H1 (cell line): ENCODE measurements around the gene RERE.

Experiments used
- CTCF ChIP-seq, 3 experiments: IDR thresholded peaks; 1 replicate in 2 of 3; 2 replicates in 1 of 3; pipeline versions ENCODE4 v1.5.1 to v1.6.1; 2011; ENCODE audit warnings: low read length in 3 of 3, mild to moderate bottlenecking in 3 of 3, inconsistent platforms in 2 of 3, low read depth in 1 of 3, moderate library complexity in 1 of 3; ENCODE audit not compliant: insufficient read depth in 1 of 3; ENCODE audit errors: control extremely low read depth in 1 of 3
- EGR1 ChIP-seq: IDR thresholded peaks from 2 replicates; pipeline ENCODE4 v1.6.1; 2011; ENCODE audit warnings: low read depth, low read length, borderline replicate concordance
- EP300 ChIP-seq, 2 experiments: IDR thresholded peaks; 1 replicate in 1 of 2; 2 replicates in 1 of 2; pipeline ENCODE4 v1.6.1; 2011 to 2012; ENCODE audit warnings: low read depth in 2 of 2, low read length in 2 of 2, mild to moderate bottlenecking in 2 of 2, borderline replicate concordance in 1 of 2, inconsistent platforms in 1 of 2, moderate library complexity in 1 of 2
- EZH2 ChIP-seq: fragments of 200-600 bp; sonication (generic); IDR thresholded peaks from 2 replicates; pipeline ENCODE4 v1.7.1; 2012; ENCODE audit warnings: low read depth, mild to moderate bottlenecking, moderate library complexity, low read length, inconsistent platforms; ENCODE audit not compliant: severe bottlenecking
- JUND ChIP-seq: IDR thresholded peaks from 2 replicates; pipeline ENCODE4 v1.6.1; 2011; ENCODE audit warnings: mild to moderate bottlenecking, improper control_type of control experiment, low read length
- KDM1A ChIP-seq: fragments of 200-600, 300-600 bp; sonication (generic); IDR thresholded peaks from 2 replicates; pipeline ENCODE4 v1.7.1; 2016; ENCODE audit warnings: mild to moderate bottlenecking, low read length, borderline replicate concordance
- MAFK ChIP-seq: IDR thresholded peaks from 2 replicates; pipeline ENCODE4 v1.6.1; 2012; ENCODE audit warnings: low read depth, mild to moderate bottlenecking, improper control_type of control experiment, low read length
- PHF8 ChIP-seq: fragments of 200-600 bp; sonication (generic); conservative IDR thresholded peaks from 2 replicates; pipeline ENCODE4 v1.7.1; 2012; ENCODE audit warnings: low read depth, mild to moderate bottlenecking, inconsistent platforms, low read length, moderate library complexity
- POLR2A ChIP-seq, 2 experiments: IDR thresholded peaks; 1 replicate in 1 of 2; 2 replicates in 1 of 2; pipeline ENCODE4 v1.6.1; 2011; ENCODE audit warnings: low read depth in 2 of 2, low read length in 2 of 2, mild to moderate bottlenecking in 2 of 2; ENCODE audit errors: control extremely low read depth in 1 of 2
- SAP30 ChIP-seq: fragments of 300-600 bp; sonication (generic); IDR thresholded peaks from 2 replicates; pipeline ENCODE4 v1.7.1; 2012; ENCODE audit warnings: low read length, moderate library complexity, mild to moderate bottlenecking, inconsistent platforms; ENCODE audit not compliant: insufficient read depth, insufficient replicate concordance
- SP2 ChIP-seq: IDR thresholded peaks from 2 replicates; pipeline ENCODE4 v1.6.1; 2012; ENCODE audit warnings: mild to moderate bottlenecking, low read length, inconsistent platforms
- SUZ12 ChIP-seq: fragments of 200-600 bp; sonication (generic); IDR thresholded peaks from 2 replicates; pipeline ENCODE4 v1.6.1; 2012; ENCODE audit warnings: mild to moderate bottlenecking, inconsistent platforms, low read length, moderate library complexity, mixed read lengths
- TF ChIP-seq, protein P1 (sequence below): IDR thresholded peaks from 2 replicates; pipeline ENCODE4 v1.6.1; 2012; ENCODE audit warnings: inconsistent platforms

- TF ChIP-seq POLR2A (IDR thresholded peaks at IDR 0.05; ENCODE audit: control extremely low read depth in 1 of 2, low read depth in 2 of 2, low read length in 2 of 2) (no peak), CTCF (IDR thresholded peaks at IDR 0.05; ENCODE audit: control extremely low read depth in 1 of 3, insufficient read depth in 1 of 3, low read depth in 1 of 3, low read length in 3 of 3) (peak in 1 of 3 experiments; percentile 9; a peak in 2 of 4 replicates), SAP30 (no peak), EZH2 (no peak), KDM1A (no peak; the same call in 1 of the 2 replicates), PHF8 (0 out of 2 replicates have a peak, but pooled peaks have one; percentile 28), SP2 (no peak), SUZ12 (no peak), EP300 (IDR thresholded peaks at IDR 0.05; ENCODE audit: borderline replicate concordance in 1 of 2, low read depth in 2 of 2, low read length in 2 of 2) (no peak), EGR1 (no peak; the same call in 1 of the 2 replicates), MAFK (no peak), JUND (0 out of 2 replicates have a peak, but pooled peaks have one; percentile 8)
- TF ChIP-seq, protein P1, sequence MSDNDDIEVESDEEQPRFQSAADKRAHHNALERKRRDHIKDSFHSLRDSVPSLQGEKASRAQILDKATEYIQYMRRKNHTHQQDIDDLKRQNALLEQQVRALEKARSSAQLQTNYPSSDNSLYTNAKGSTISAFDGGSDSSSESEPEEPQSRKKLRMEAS = peak; percentile 96
Observed at GRCh38 chr1:8317647-8318381, 499.6 kb downstream of the RERE start, which contains the start of gene SLC45A1.
